Stimulated activated CD8-positive, alpha-beta memory T cell treated with anti-CD3 and anti-CD28 coated beads, Interleukin-4, amount 100 ng/mL, for 4 hours (primary cell): ENCODE measurements around the gene FCHSD1.

ENCODE experiments used
- DNase-seq, 2 donors: peaks; one replicate each; pipeline ENCODE4 v3.0.0-alpha.2; 2020; ENCODE audit warnings: low read depth in 2 of 2, low spot score in 1 of 2

Gene FCHSD1

DNA sequence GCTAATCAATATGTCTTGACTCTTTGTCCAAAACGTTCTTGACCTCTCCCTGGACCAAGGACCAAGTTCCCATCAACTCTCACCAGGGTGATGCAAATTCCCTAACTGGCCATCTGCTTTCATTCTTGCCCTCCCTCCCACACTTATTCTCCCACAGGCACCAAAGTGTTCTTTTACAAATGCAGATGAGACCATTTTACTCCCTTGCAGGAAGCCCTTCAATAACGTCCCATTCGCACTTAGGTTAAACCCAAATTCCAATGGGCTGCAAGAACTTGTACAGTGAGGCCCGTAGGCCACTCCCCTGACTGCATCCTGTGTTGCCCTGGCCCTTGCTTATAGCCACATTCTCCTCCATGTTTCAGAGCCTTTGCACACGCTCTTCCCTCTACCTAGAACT is 23.5 kb upstream of the FCHSD1 start:
- no peak for DNase-seq

DNA sequence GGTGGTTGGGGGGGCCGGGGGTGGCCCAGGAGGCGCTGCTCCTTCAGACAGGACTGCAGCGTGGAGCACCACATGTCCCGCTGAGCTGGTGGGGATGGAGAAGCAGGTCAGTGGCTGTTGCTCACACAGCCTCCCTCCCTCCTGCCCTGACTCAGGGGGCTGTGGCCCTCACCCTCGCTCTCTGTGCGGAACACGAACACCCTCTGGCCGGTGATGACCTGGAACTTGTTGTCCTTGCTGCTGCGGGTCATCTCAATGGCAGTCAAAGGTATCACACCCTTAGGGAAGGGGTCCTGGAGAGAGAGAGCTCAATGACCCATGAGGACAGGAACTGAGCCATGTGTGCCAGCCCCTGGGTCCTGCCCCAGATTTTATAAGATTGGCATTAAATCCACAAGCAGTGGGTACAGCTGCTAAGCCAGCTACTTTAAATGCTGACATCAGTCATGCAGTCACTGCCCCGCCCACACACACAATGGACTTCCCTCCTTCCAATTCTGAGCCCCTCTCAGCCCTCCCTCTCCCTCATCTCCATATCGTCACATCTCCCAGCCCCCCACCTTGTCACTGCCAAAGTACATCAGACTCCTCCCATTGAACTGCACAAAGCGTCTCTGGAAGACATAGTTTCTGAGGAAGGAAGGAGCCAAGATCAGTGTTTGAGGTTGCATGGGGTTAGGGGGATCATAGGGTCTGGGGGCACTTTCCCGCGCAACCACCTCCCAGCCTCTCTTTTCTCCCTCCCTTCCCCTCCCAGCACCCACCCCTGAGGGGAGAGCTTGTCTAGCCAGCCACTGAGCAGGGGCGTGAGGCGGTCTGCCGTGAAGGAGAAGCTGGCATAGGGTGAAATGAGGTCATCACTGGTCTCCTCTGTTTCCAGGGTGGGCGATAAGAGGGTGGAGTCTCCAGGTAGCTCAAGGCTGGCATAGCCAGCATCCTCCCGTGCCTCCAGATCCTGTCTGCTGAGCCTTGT is 21.9 kb upstream of the FCHSD1 start:
- DNase-seq, result no peak

DNA sequence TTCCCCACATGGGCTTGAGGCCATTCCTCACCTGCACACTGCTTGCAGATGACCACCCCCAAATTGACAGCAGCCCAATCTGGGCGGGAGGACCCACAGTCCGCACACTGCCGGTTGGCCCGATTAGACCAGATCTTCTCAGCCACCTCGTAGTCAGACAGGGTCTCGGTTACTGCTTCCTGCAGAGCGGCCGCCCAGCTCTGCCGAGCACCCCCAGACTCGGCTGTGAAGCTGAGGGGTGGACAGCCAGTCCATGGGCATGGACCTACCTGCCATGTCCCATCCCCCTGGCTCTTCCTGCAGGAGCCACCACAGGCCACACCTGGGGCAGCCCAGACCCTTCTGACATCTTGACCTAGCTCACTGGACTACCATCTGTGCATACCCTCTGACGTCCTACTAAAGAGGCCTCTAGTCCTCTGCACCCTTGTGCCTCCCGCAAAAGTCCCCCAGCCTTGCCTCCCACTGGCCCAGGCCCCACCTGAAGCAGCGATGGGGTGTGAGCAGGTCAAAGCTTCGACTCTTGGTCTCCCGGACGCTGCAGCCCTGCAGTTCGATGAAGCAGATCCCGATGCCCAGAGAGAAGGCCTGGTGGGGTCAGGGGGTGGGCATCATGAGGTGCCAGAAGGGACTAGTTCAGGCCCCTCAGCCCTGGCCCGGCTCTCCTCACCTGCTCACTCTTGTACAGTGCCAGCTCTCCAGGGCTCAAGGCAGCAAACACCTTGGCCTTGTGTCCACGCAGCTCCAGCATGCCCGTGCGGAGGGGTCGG is 21.0 kb upstream of the FCHSD1 start:
- no peak for DNase-seq

- no peak for DNase-seq
These were observed 18.3 kb upstream of the FCHSD1 start for GRCh38 chr5:141669520-141669919.

DNA sequence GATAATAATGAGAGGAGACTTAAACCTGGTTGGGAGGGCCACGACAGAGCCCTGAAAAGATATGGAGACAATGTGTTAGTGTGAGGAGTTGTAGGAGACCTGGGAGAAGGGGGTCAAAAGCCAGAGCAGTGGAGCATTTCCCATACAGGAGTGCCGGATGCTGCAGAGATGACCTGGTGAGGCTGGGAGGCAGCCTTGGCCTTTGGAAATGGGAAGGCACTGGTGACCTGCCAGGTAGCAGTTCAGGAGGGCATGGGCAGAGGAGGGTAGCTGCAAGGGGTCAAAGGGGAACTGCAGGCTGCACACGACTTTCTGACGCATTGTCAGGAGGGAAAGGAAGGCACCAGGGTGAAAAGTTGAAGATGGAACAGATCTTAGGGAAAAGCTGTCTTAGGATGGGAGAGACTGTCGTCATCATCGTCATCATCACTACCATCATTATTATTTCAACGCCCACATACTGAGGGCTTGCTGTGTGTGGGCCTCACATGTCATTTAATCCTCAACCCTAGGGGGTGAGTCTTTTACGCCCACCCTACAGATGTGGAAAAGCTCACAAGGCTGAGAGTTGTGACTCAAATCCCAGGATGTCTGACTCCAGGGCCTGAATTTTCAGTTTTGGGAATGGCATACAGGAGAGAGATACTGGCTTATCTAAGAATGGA is 17.5 kb upstream of the FCHSD1 start:
- no peak for DNase-seq

DNA sequence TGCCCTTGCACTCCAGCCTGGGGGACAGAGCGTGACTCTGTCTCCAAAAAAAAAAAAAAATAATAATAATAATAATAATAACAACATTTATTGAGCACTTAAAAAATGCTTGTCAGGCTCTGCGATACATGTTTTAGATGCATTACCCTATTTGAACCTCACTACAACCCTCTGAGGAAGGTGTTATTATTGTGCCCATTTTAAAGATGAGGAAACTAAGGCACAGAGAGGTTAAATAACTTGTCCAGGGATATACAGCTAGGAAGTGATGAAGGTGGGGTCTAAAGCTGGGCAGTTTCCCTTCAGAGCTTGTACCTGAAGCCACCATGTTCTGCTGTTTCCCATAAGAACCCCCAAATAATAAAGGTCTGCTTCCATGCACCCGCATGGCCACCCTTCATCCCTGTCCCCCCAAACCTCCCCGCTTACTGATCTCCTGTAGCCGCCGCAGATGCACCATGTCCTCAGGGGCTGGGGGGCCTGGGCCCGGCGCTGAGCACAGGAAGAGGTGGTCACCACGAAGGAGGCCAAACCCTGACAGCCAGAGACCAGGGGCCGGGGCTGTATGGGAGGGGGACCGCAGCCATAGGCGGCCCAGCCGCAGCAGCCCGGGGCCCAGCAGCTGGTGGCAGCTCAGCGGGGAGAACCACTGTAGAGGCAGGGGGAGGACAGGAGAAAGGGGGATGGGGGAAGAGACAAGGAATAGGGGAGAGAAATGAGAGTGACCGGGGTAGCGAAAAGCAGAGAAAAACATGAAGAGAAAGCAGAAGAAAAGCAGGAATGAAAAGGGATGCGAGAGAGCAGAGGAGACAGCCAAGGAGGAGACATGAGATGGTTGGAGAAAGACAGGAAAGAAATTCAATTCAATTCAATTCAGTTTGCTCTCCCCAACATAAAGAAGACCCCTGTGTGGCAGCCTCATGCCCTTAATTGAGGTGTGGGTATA is 15.1 kb upstream of the FCHSD1 start:
- DNase-seq, result no peak

GRCh38 chr5:141664733-141665461 is 13.7 kb upstream of the FCHSD1 start:
- peak; percentile 43 to 54 for DNase-seq

GRCh38 chr5:141663506-141663905 is 12.3 kb upstream of the FCHSD1 start:
- no peak for DNase-seq

DNA sequence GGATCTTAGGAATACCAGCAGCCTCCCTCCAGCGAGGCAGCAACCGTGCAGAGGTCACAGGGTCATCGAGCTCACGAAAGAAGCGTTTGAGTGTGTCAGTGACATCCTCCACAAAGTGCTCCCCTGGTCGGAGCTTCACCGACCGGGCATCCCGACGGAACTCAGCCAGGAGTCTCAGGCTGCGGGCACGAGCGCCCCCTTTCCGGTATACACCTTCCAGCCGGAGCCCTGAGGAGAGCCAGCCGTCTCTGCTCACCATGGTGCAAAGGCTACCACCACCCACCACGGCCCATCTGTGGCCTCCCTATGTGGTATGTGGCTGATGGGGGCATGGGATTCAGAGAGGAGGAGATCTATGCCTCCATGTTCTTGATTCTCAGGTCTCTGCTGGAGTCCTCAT is 10.8 kb upstream of the FCHSD1 start:
- no peak for DNase-seq

DNA sequence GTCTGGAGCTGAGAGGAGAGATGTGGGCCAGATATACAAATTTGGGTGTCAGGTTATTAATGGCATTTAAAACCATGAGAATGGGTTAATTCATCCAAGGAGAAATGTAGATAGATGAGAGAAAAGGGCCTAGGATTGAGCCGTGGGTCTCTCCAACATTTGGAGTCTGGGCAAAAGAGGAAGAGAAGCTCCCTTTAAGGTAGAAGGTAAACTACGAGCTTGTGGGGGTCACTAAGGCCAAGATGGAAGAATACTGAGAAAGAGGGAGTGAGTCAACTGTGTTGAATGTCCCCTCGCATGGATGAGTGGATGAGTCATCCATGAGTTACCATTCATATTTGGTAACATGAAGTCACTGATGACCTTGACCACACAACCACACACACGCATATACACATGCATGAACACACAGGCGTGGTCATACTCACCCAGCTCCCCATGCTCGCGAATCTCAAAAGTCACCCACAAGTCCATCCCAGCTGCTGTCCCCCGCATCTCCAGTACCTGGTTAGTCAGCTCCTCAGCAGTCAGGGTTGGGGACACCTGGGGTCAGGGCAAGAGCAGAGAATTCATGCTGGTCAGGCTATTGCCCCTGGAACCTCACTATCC is 6.8 kb upstream of the FCHSD1 start:
- DNase-seq, result no peak

- DNase-seq, result no peak
These were observed 6.2 kb upstream of the FCHSD1 start for GRCh38 chr5:141657404-141657803.

- DNase-seq, result no peak
These were observed 5.2 kb upstream of the FCHSD1 start for GRCh38 chr5:141656396-141656795.

DNA sequence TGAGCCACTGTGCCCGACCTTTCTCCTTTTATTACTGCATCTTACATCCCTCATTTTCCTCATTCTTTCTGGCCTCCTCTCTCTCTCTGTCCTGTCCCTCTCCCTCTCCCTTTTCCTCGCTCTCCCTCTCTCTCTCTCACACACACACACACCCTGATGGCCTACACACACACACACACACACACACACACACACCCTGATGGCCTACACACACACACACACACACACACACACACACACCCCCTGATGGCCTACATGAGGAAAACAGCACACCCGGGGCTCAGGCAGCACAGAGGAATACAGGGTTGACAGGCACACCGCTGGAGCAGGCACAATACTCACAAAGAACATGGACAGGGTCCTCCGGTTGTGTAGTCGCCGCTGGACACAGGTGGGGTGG is 3.8 kb upstream of the FCHSD1 start:
- no peak for DNase-seq

DNA sequence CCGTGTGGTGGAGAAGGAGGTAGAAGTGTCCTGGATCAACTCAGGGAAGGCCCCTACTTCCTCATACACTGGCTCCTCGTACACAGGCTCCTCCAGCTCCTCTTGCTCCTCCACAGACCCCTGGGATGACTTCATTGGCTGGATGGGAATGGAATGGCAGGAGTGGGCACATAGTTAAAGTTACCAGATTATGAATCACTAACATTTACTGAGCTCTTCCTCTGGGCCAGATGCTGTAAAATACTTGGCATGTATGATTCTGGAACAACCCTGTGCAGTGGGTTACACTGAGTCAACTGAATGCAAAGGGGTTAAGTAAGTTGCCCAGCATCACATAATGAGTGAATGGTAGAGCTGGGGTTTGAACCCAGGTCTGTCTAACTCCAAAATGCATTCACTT is 3.1 kb upstream of the FCHSD1 start:
- DNase-seq, result no peak

- no peak for DNase-seq
These were observed 499 bp upstream of the FCHSD1 start for GRCh38 chr5:141651728-141652105.

- DNase-seq, result no peak
These were observed 1.2 kb downstream of the FCHSD1 start for GRCh38 chr5:141649972-141650371.

DNA sequence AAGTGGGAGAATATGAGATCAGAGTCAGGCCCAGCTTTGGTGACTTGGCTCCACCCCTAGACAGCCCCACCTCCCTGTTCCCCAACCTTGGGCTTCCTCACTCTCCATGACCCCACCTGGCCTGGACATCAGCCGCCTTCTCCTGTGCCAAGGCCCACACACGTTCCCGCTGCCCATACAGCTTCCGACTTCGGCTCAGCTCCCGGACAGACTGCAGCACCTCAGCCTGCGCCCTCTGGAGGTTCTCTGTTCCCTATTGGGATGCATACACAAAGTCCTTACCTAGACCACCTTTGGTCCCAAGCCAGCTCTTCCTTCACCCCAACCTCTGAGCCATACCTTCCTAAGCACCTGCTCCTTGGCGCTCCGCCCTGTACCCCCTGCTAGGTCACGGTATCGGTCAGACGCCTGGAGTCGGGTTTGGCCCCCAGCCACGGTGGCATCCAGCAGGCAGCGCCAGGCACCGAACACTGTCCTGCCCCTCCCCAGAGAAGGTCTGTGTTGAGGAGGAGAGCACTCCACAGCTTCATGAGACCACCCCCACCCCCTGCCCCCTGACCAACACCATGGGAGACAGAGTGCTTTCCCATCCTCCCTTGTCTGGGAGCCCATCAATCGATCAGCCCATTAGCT is 2.0 kb downstream of the FCHSD1 start:
- no peak for DNase-seq

DNA sequence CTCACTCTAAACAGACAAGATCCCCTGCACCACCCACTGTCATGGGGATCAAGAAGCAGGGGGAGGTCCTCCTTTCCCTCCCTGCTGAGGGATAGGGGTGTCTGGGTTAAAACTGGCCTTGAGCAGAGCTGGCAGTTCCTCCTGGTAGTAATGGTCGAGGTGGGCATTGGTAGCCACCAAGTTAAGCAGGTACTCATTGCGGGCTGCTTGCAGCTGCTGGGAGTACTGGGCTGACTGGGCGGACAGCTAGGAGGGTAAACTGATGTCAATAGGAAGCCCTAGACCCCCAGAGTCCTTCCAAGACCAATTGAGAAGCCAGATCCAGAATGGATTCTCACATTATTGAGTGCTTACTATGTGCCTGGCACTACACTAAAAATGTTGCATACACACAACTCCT is 3.4 kb downstream of the FCHSD1 start:
- DNase-seq, result no peak

GRCh38 chr5:141647242-141647641 is 4.0 kb downstream of the FCHSD1 start:
- no peak for DNase-seq
